Testis (tissue), 2 donors: ENCODE data around the gene EXOC4.

Experiments used
- POLR2A ChIP-seq: fragments of 450-650 bp; IDR thresholded peaks from one replicate; pipeline ENCODE4 v1.6.1; 2017; ENCODE audit warnings: antibody characterized with exemption, mild to moderate bottlenecking, moderate library complexity
- TF ChIP-seq, protein P1 (sequence below), 3 experiments: fragments of 450-650 bp in 2 of 3; fragments of 200-600 bp in 1 of 3; sonication (generic) in 1 of 3; IDR thresholded peaks; one replicate each; pipeline ENCODE4 v1.5.1; 2016 to 2019; ENCODE audit warnings: antibody characterized with exemption in 3 of 3, mild to moderate bottlenecking in 2 of 3, moderate library complexity in 1 of 3

GRCh38 chr7:133670250-133670649, 417.4 kb downstream of the EXOC4 start:
- TF ChIP-seq, protein P1, sequence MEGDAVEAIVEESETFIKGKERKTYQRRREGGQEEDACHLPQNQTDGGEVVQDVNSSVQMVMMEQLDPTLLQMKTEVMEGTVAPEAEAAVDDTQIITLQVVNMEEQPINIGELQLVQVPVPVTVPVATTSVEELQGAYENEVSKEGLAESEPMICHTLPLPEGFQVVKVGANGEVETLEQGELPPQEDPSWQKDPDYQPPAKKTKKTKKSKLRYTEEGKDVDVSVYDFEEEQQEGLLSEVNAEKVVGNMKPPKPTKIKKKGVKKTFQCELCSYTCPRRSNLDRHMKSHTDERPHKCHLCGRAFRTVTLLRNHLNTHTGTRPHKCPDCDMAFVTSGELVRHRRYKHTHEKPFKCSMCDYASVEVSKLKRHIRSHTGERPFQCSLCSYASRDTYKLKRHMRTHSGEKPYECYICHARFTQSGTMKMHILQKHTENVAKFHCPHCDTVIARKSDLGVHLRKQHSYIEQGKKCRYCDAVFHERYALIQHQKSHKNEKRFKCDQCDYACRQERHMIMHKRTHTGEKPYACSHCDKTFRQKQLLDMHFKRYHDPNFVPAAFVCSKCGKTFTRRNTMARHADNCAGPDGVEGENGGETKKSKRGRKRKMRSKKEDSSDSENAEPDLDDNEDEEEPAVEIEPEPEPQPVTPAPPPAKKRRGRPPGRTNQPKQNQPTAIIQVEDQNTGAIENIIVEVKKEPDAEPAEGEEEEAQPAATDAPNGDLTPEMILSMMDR (IDR thresholded peaks at IDR 0.05) = no peak
- TF ChIP-seq POLR2A = no peak
